H1 (cell line): Measurements from ENCODE around the gene NFX1. TPM values are rescaled to one million over a fixed set of nuclear protein-coding genes. Genes with fewer than 3 reads are reported as not detected.

ENCODE experiments used
- CTCF ChIA-PET: fragments of 300-600 bp; sonication (Branson Sonifier 250); formaldehyde crosslinking; loops from one replicate; lab custom pipeline; 2021; ENCODE audit not compliant: partially characterized antibody; lab: Charles Lee
- POLR2A ChIA-PET: fragments of 300-600 bp; sonication (Branson Sonifier 250); formaldehyde crosslinking; loops from one replicate; lab custom pipeline; 2021; ENCODE audit warnings: inconsistent platforms; ENCODE audit not compliant: partially characterized antibody; lab: Charles Lee
- DNase-seq, 2 experiments: peaks; one replicate each; pipeline versions ENCODE4 v3.0.0 to v3.0.0-alpha.2; 2010 to 2022; ENCODE audit warnings: low spot score in 2 of 2, low read depth in 1 of 2, mixed read lengths in 1 of 2
- FAIRE-seq: peaks from 2 replicates; lab custom pipeline; 2011; peaks lifted over from hg19 to GRCh38; lab: Jason Lieb, UNC
- H2AFZ ChIP-seq: 2 replicates; pipeline ENCODE4 v1.8.1; 2012; ENCODE audit warnings: low read length, inconsistent platforms
- H2AK5ac ChIP-seq: 2 replicates; pipeline ENCODE4 v1.6.1; 2013; ENCODE audit warnings: low read depth, low read length
- H2BK120ac ChIP-seq: replicated peaks from 2 replicates; pipeline ENCODE3; 2013; ENCODE audit warnings: low read depth, low read length, inconsistent platforms
- H2BK12ac ChIP-seq: 2 replicates; pipeline ENCODE4 v1.6.1; 2013; ENCODE audit warnings: low read depth, low read length
- H2BK15ac ChIP-seq: 2 replicates; pipeline ENCODE4 v1.6.1; 2013; ENCODE audit warnings: low read length
- H2BK20ac ChIP-seq: 2 replicates; pipeline ENCODE4 v1.6.1; 2013; ENCODE audit warnings: low read length
- H2BK5ac ChIP-seq: 2 replicates; pipeline ENCODE4 v1.6.1; 2013; ENCODE audit warnings: low read depth, low read length
- H3K14ac ChIP-seq: 2 replicates; pipeline ENCODE4 v1.6.1; 2013; ENCODE audit warnings: inconsistent platforms; ENCODE audit not compliant: insufficient read length
- H3K18ac ChIP-seq: 2 replicates; pipeline ENCODE4 v1.6.1; 2013; ENCODE audit warnings: low read length; ENCODE audit errors: extremely low read depth
- H3K23ac ChIP-seq: 2 replicates; pipeline ENCODE4 v1.6.1; 2013; ENCODE audit warnings: inconsistent platforms; ENCODE audit not compliant: insufficient read length
- H3K23me2 ChIP-seq: 2 replicates; pipeline ENCODE4 v1.6.1; 2013; ENCODE audit warnings: low read depth, low read length
- H3K27ac ChIP-seq: 2 replicates; pipeline ENCODE4 v1.6.1; 2011; ENCODE audit warnings: low read depth, low read length, inconsistent platforms
- H3K27me3 ChIP-seq, 4 experiments: replicated peaks in 1 of 4; 1 replicate in 1 of 4; 2 replicates in 3 of 4; pipeline versions ENCODE4 v1.6.1 to v1.8.1; 2011 to 2013; ENCODE audit warnings: low read length in 3 of 4, mild to moderate bottlenecking in 3 of 4, inconsistent platforms in 2 of 4, mixed read lengths in 2 of 4, moderate library complexity in 1 of 4; ENCODE audit not compliant: control insufficient read depth in 3 of 4, insufficient read depth in 3 of 4; ENCODE audit errors: extremely low read depth in 1 of 4
- H3K36me3 ChIP-seq, 4 experiments: 2 replicates each; pipeline versions ENCODE4 v1.6.1 to v1.8.1; 2011 to 2013; ENCODE audit warnings: mild to moderate bottlenecking in 4 of 4, low read length in 3 of 4, moderate library complexity in 2 of 4, control low read depth in 1 of 4, inconsistent platforms in 1 of 4; ENCODE audit not compliant: insufficient read depth in 4 of 4, control insufficient read depth in 2 of 4
- H3K4ac ChIP-seq: replicated peaks from 2 replicates; pipeline ENCODE3; 2013; ENCODE audit warnings: low read length, low read depth, mixed read lengths, inconsistent platforms; ENCODE audit not compliant: insufficient read length
- H3K4me1 ChIP-seq, 4 experiments: replicated peaks in 1 of 4; 1 replicate in 1 of 4; 2 replicates in 3 of 4; pipeline versions ENCODE4 v1.6.1 to v1.8.1; 2011 to 2013; ENCODE audit warnings: low read length in 3 of 4, inconsistent platforms in 2 of 4, mixed read lengths in 1 of 4; ENCODE audit not compliant: insufficient read depth in 4 of 4, control insufficient read depth in 3 of 4
- H3K4me2 ChIP-seq, 2 experiments: 2 replicates each; pipeline versions ENCODE4 v1.6.1 to v1.8.1; 2011 to 2013; ENCODE audit warnings: low read depth in 2 of 2, low read length in 2 of 2, control low read depth in 1 of 2, inconsistent platforms in 1 of 2, mild to moderate bottlenecking in 1 of 2; ENCODE audit not compliant: insufficient read depth in 1 of 2
- H3K4me3 ChIP-seq, 4 experiments: fragments of 200-600, 300-600 bp in 1 of 4; sonication (generic), shearing (Covaris generic), sonication (Bioruptor Twin) in 1 of 4; 2 replicates each; pipeline versions ENCODE4 v1.5.1 to v1.8.1; 2011 to 2016; ENCODE audit warnings: low read length in 4 of 4, low read depth in 3 of 4, control low read depth in 2 of 4, inconsistent platforms in 2 of 4, mild to moderate bottlenecking in 2 of 4, mixed read lengths in 1 of 4, moderate library complexity in 1 of 4; ENCODE audit not compliant: insufficient read depth in 2 of 4; ENCODE audit errors: extremely low read depth in 1 of 4
- H3K56ac ChIP-seq: replicated peaks from 2 replicates; pipeline ENCODE3; 2013; ENCODE audit warnings: low read depth, mild to moderate bottlenecking, mixed read lengths, low read length, inconsistent platforms; ENCODE audit not compliant: insufficient read length
- H3K79me1 ChIP-seq: 2 replicates; pipeline ENCODE4 v1.6.1; 2013; ENCODE audit warnings: low read depth, low read length, control low read depth
- H3K79me2 ChIP-seq, 2 experiments: 2 replicates each; pipeline versions ENCODE4 v1.6.1 to v1.8.1; 2012 to 2013; ENCODE audit warnings: low read length in 2 of 2, mild to moderate bottlenecking in 2 of 2, inconsistent platforms in 1 of 2; ENCODE audit not compliant: insufficient read depth in 2 of 2, control insufficient read depth in 1 of 2
- H3K9ac ChIP-seq, 4 experiments: replicated peaks in 1 of 4; 1 replicate in 1 of 4; 2 replicates in 3 of 4; pipeline versions ENCODE4 v1.6.1 to v1.8.1; 2011 to 2013; ENCODE audit warnings: low read depth in 3 of 4, low read length in 3 of 4, control low read depth in 2 of 4, mild to moderate bottlenecking in 2 of 4, moderate library complexity in 2 of 4, inconsistent platforms in 1 of 4; ENCODE audit errors: extremely low read depth in 1 of 4
- H3K9me3 ChIP-seq, 2 experiments: 2 replicates each; pipeline versions ENCODE4 v1.6.1 to v1.8.1; 2012 to 2013; ENCODE audit warnings: mild to moderate bottlenecking in 2 of 2, moderate library complexity in 2 of 2, control low read depth in 1 of 2, inconsistent platforms in 1 of 2, low read depth in 1 of 2, low read length in 1 of 2, mixed read lengths in 1 of 2; ENCODE audit not compliant: insufficient read depth in 2 of 2
- H4K20me1 ChIP-seq, 2 experiments: replicated peaks in 1 of 2; 2 replicates each; pipeline versions ENCODE3 to v1.8.1; 2011 to 2013; ENCODE audit warnings: inconsistent platforms in 2 of 2, low read length in 2 of 2, mild to moderate bottlenecking in 1 of 2; ENCODE audit not compliant: insufficient read depth in 2 of 2, control insufficient read depth in 1 of 2
- H4K5ac ChIP-seq: 2 replicates; pipeline ENCODE4 v1.6.1; 2013; ENCODE audit warnings: low read length, low read depth, mixed read lengths, inconsistent platforms; ENCODE audit not compliant: insufficient read length
- H4K8ac ChIP-seq: 2 replicates; pipeline ENCODE4 v1.8.0; 2013; ENCODE audit warnings: mild to moderate bottlenecking, moderate library complexity, low read length, inconsistent platforms; ENCODE audit not compliant: insufficient read depth; ENCODE audit errors: extremely low read depth
- H4K91ac ChIP-seq: replicated peaks from 2 replicates; pipeline ENCODE3; 2013; ENCODE audit warnings: low read length, mixed read lengths, inconsistent platforms; ENCODE audit not compliant: insufficient read length
- ASH2L ChIP-seq: fragments of 200-600, 300-600 bp; sonication (generic); IDR thresholded peaks from one replicate; pipeline ENCODE4 v1.7.1; 2017; ENCODE audit warnings: low read length
- ATF3 ChIP-seq: IDR thresholded peaks from 2 replicates; pipeline ENCODE4 v1.6.1; 2011; ENCODE audit warnings: low read depth, mild to moderate bottlenecking, low read length; ENCODE audit not compliant: insufficient read depth
- CBX5 ChIP-seq: fragments of 300-800, 300-1000 bp; sonication (generic); IDR thresholded peaks from 2 replicates; pipeline ENCODE4 v1.7.1; 2016; ENCODE audit warnings: antibody characterized with exemption, low read length, low read depth
- CHD2 ChIP-seq: IDR thresholded peaks from 2 replicates; pipeline ENCODE4 v1.6.1; 2012; ENCODE audit warnings: low read length, improper control_type of control experiment
- EZH2 ChIP-seq: fragments of 200-600 bp; sonication (generic); IDR thresholded peaks from 2 replicates; pipeline ENCODE4 v1.7.1; 2012; ENCODE audit warnings: low read depth, mild to moderate bottlenecking, moderate library complexity, low read length, inconsistent platforms; ENCODE audit not compliant: severe bottlenecking
- KDM5A ChIP-seq: fragments of 200-600 bp; IDR thresholded peaks from 2 replicates; pipeline ENCODE4 v1.7.1; 2012; ENCODE audit warnings: mild to moderate bottlenecking, low read length, inconsistent platforms, mixed read lengths
- NRF1 ChIP-seq: IDR thresholded peaks from 2 replicates; pipeline ENCODE4 v1.6.1; 2011; ENCODE audit warnings: mild to moderate bottlenecking, low read depth, low read length, improper control_type of control experiment
- PHF8 ChIP-seq: fragments of 200-600 bp; sonication (generic); conservative IDR thresholded peaks from 2 replicates; pipeline ENCODE4 v1.7.1; 2012; ENCODE audit warnings: low read depth, mild to moderate bottlenecking, inconsistent platforms, low read length, moderate library complexity
- POLR2A ChIP-seq, 2 experiments: IDR thresholded peaks; 1 replicate in 1 of 2; 2 replicates in 1 of 2; pipeline ENCODE4 v1.6.1; 2011; ENCODE audit warnings: low read depth in 2 of 2, low read length in 2 of 2, mild to moderate bottlenecking in 2 of 2; ENCODE audit errors: control extremely low read depth in 1 of 2
- RXRA ChIP-seq: IDR thresholded peaks from 2 replicates; pipeline ENCODE4 v1.6.1; 2011; ENCODE audit warnings: low read depth, mild to moderate bottlenecking, low read length, moderate library complexity; ENCODE audit not compliant: insufficient read depth
- SIRT6 ChIP-seq: IDR thresholded peaks from one replicate; pipeline ENCODE4 v1.7.1; 2012; ENCODE audit warnings: low read length, inconsistent platforms
- SP1 ChIP-seq: IDR thresholded peaks from 2 replicates; pipeline ENCODE4 v1.6.1; 2011; ENCODE audit warnings: low read depth, low read length
- SP4 ChIP-seq: IDR thresholded peaks from 2 replicates; pipeline ENCODE4 v1.6.1; 2012; ENCODE audit warnings: low read length, inconsistent platforms
- TAF1 ChIP-seq: IDR thresholded peaks from 2 replicates; pipeline ENCODE4 v1.6.1; 2011; ENCODE audit warnings: mild to moderate bottlenecking, low read depth, low read length
- TAF7 ChIP-seq: optimal IDR thresholded peaks from 2 replicates; pipeline ENCODE3; 2011; ENCODE audit warnings: low read depth, mild to moderate bottlenecking, inconsistent platforms, low read length, moderate library complexity, borderline replicate concordance
- ZNF274 ChIP-seq: IDR thresholded peaks from 2 replicates; pipeline ENCODE4 v1.7.0; 2012; ENCODE audit warnings: low read length, borderline replicate concordance; ENCODE audit errors: extremely low read depth
- WGBS, 2 experiments: shearing (Covaris generic) in 1 of 2; methylation state at CpG; one replicate each; pipeline versions ENCODE4 v1.1.6 to v1.1.7; 2013 to 2015; ENCODE audit warnings: low lambda C conversion rate in 2 of 2, mixed read lengths in 2 of 2, inconsistent platforms in 1 of 2, low coverage in 1 of 2, missing lambda C conversion rate in 1 of 2; ENCODE audit not compliant: insufficient replicate concordance in 2 of 2, insufficient coverage in 1 of 2, insufficient read length in 1 of 2; ENCODE audit errors: extremely low coverage in 1 of 2, missing lambda C conversion rate in 1 of 2; 5-methylcytosine and 5-hydroxymethylcytosine counted together
- polyA plus RNA-seq, 7 experiments: library from polyadenylated mRNA; depleted of rRNA in 3 of 7; stranded (reverse) in 5 of 7; unstranded in 2 of 7; fragments of >200 nt in 5 of 7; fragments of 200-250 nt in 2 of 7; gene quantifications; 1 replicate in 5 of 7; 2 replicates in 1 of 7; 4 replicates in 1 of 7; pipeline versions ENCODE4 v1.2.1 to v1.2.3, GENCODE V29; 2011 to 2013; ENCODE audit warnings: missing spikeins in 2 of 7, mixed read lengths in 2 of 7
- total RNA-seq: library from RNA; stranded (reverse); fragmentation: NEBNext Ultra II Directional; extraction: Animal tissue kit (Norgen Biotek cat#: 25700); gene quantifications from 2 replicates; pipeline ENCODE4 v1.2.1, GENCODE V29; 2021

NFX1 gene
- total and polyA plus RNA-seq, 2 of the 8 experiments (the other 6 are each of a cell fraction or from before 2014, with no cell fraction given), result 19.4 to 28.4 TPM

GRCh38 chr9:33318781-33319180, 28.5 kb downstream of the NFX1 start:
- Histone ChIP-seq H3K9ac (no peak overlapping the region), H2AK5ac (no peak overlapping the region), H3K4me2 (no peak overlapping the region), H2BK12ac (no peak overlapping the region), H3K56ac (no peak overlapping the region), H3K36me3 (peaks cover 15 to 56% (median 38%) of the 10 kb centered on the region in 4 experiments), H2BK15ac (no peak overlapping the region), H3K4me3 (no peak overlapping the region), H3K18ac (no peak overlapping the region), H3K4me1 (no peaks in the 10 kb centered on the region), H3K79me2 (no peaks in the 10 kb centered on the region), H3K4ac (no peak overlapping the region), H3K79me1 (no peaks in the 10 kb centered on the region), H2BK120ac (no peak overlapping the region), H3K27me3 (no peaks in the 10 kb centered on the region), H3K23me2 (no peaks in the 10 kb centered on the region), H3K27ac (no peak overlapping the region), H4K5ac (no peak overlapping the region), H4K91ac (no peak overlapping the region), H2BK20ac (no peak overlapping the region), H3K14ac (no peak overlapping the region), H2BK5ac (no peak overlapping the region), H3K23ac (no peak overlapping the region), H3K9me3 (no peaks in the 10 kb centered on the region), H4K20me1 (peaks cover 0 to 1% of the 10 kb centered on the region in 2 experiments), H4K8ac (no peak overlapping the region), H2AFZ (no peak overlapping the region)
- FAIRE-seq (no peak), DNase-seq (no peak)
- POLR2A ChIA-PET, result interaction anchor here (1.3 kb wide), 1 partner anchor 20 kb away, joined by 3 read pairs; no protein-coding TSS in a partner anchor
- 91% methylated on average over 8 of the region's 8 CpGs; no CpG with 5 or more reads in 1 of the 2 experiments for WGBS, 2 experiments
- CTCF ChIA-PET, result interaction anchor here (1.3 to 2.3 kb wide), 3 partner anchors 29 to 305 kb away, joined by 3 to 9 read pairs (median 3); partner anchors contain the start of gene NFX1
- TF ChIP-seq SP1, result no peak
- no peak for TF ChIP-seq RXRA
- no peak for TF ChIP-seq ASH2L
- no peak for TF ChIP-seq NRF1
- TF ChIP-seq TAF7, result no peak
- TF ChIP-seq PHF8, result no peak
- no peak for TF ChIP-seq SIRT6
- no peak for TF ChIP-seq ZNF274
- TF ChIP-seq CBX5, result no peak
- TF ChIP-seq KDM5A, result no peak
- TF ChIP-seq CHD2, result no peak
- no peak for TF ChIP-seq EZH2
- TF ChIP-seq POLR2A (IDR thresholded peaks at IDR 0.05; ENCODE audit: control extremely low read depth in 1 of 2, low read depth in 2 of 2, low read length in 2 of 2), result no peak
- no peak for TF ChIP-seq TAF1
- no peak for TF ChIP-seq ATF3
- no peak for TF ChIP-seq SP4
